Memory B cell (primary cell): ENCODE results near the gene ZNF326.

Experiments used
- ATAC-seq: fragments of 150-1000 bp; cut with Tn5 transposase; 2 replicates; pipeline ENCODE4 v1.10.0; 2021; ENCODE audit warnings: low read depth, mild to moderate bottlenecking, moderate library complexity
- DNase-seq, 2 donors: peaks; one replicate each; pipeline ENCODE4 v3.0.0; 2022; ENCODE audit warnings: low spot score in 2 of 2
- H3K27ac Mint-ChIP-seq: one replicate; pipeline ENCODE4 v1.8.0; 2022; ENCODE audit warnings: mild to moderate bottlenecking, moderate library complexity, mixed read lengths
- H3K27me3 Mint-ChIP-seq: one replicate; pipeline ENCODE4 v1.8.0; 2022; ENCODE audit warnings: mixed read lengths
- H3K36me3 Mint-ChIP-seq: one replicate; pipeline ENCODE4 v1.8.0; 2022; ENCODE audit warnings: mild to moderate bottlenecking, mixed read lengths
- H3K4me1 Mint-ChIP-seq: one replicate; pipeline ENCODE4 v1.8.0; 2022; ENCODE audit warnings: mixed read lengths
- H3K4me3 Mint-ChIP-seq: one replicate; pipeline ENCODE4 v1.8.0; 2022; ENCODE audit warnings: mild to moderate bottlenecking, moderate library complexity, mixed read lengths
- H3K9me3 Mint-ChIP-seq: one replicate; pipeline ENCODE4 v1.8.0; 2022; ENCODE audit warnings: mixed read lengths

ZNF326 gene

GRCh38 chr1:89994805-89995597, at the start of gene ZNF326:
Gene ZNF326, plus strand, starts transcription at chr1:89995110. Its CDS starts 148 bp downstream, at chr1:89995258.
- H3K27ac Mint-ChIP-seq: peak within 1 kb of the TSS; percentile 97
- DNase-seq (peak; percentile 95 to 97), ATAC-seq (peak; percentile 94)
- H3K4me1 Mint-ChIP-seq: peaks cover 16% of the 10 kb centered on the region
- H3K27me3 Mint-ChIP-seq: peaks cover 2% of the 10 kb centered on the region
- no peaks in the 10 kb centered on the region for H3K9me3 Mint-ChIP-seq
- peak within 1 kb of the TSS; percentile 97 for H3K4me3 Mint-ChIP-seq
- H3K36me3 Mint-ChIP-seq: peaks cover 3% of the 10 kb centered on the region

- Mint-ChIP-seq H3K4me1 (peaks cover 2% of the 10 kb centered on the region), H3K36me3 (no peaks in the 10 kb centered on the region), H3K27me3 (no peaks in the 10 kb centered on the region), H3K27ac (no peak overlapping the region), H3K9me3 (no peaks in the 10 kb centered on the region), H3K4me3 (no peak overlapping the region)
- ATAC-seq (no peak), DNase-seq (no peak)
These were observed 48.9 kb upstream of the ZNF326 start for GRCh38 chr1:89945852-89946476.

- H3K4me3 Mint-ChIP-seq: no peak overlapping the region
- H3K9me3 Mint-ChIP-seq: no peaks in the 10 kb centered on the region
- ATAC-seq (no peak), DNase-seq (no peak)
- H3K36me3 Mint-ChIP-seq: no peaks in the 10 kb centered on the region
- H3K27me3 Mint-ChIP-seq: no peaks in the 10 kb centered on the region
- peaks cover 2% of the 10 kb centered on the region for H3K4me1 Mint-ChIP-seq
- no peak overlapping the region for H3K27ac Mint-ChIP-seq
These were observed 48.4 kb upstream of the ZNF326 start for GRCh38 chr1:89946532-89946931.

- H3K4me3 Mint-ChIP-seq: no peak overlapping the region
- no peaks in the 10 kb centered on the region for H3K36me3 Mint-ChIP-seq
- DNase-seq (no peak), ATAC-seq (no peak)
- no peak overlapping the region for H3K27ac Mint-ChIP-seq
- H3K9me3 Mint-ChIP-seq: no peaks in the 10 kb centered on the region
- H3K4me1 Mint-ChIP-seq: peaks cover 2% of the 10 kb centered on the region
- H3K27me3 Mint-ChIP-seq: no peaks in the 10 kb centered on the region
These were observed 46.1 kb upstream of the ZNF326 start for GRCh38 chr1:89948722-89949345.

- no peaks in the 10 kb centered on the region for H3K36me3 Mint-ChIP-seq
- H3K27ac Mint-ChIP-seq: no peak overlapping the region
- peaks cover 2% of the 10 kb centered on the region for H3K4me1 Mint-ChIP-seq
- no peak overlapping the region for H3K4me3 Mint-ChIP-seq
- H3K9me3 Mint-ChIP-seq: no peaks in the 10 kb centered on the region
- ATAC-seq (no peak), DNase-seq (no peak)
- no peaks in the 10 kb centered on the region for H3K27me3 Mint-ChIP-seq
These were observed 44.8 kb upstream of the ZNF326 start for GRCh38 chr1:89949991-89950624.

- no peak for DNase-seq
- Mint-ChIP-seq H3K27me3 (no peaks in the 10 kb centered on the region), H3K4me3 (no peak overlapping the region), H3K4me1 (peaks cover 2% of the 10 kb centered on the region), H3K27ac (no peak overlapping the region), H3K36me3 (no peaks in the 10 kb centered on the region), H3K9me3 (no peaks in the 10 kb centered on the region)
- no peak for ATAC-seq
These were observed 44.2 kb upstream of the ZNF326 start for GRCh38 chr1:89950703-89951102.

GRCh38 chr1:89951766-89952604, 42.9 kb upstream of the ZNF326 start:
- Mint-ChIP-seq H3K9me3 (no peaks in the 10 kb centered on the region), H3K4me3 (no peak overlapping the region), H3K27me3 (peaks cover 1% of the 10 kb centered on the region), H3K27ac (no peak overlapping the region), H3K4me1 (no peaks in the 10 kb centered on the region), H3K36me3 (no peaks in the 10 kb centered on the region)
- DNase-seq (no peak), ATAC-seq (no peak)

- Mint-ChIP-seq H3K27me3 (peaks cover 4% of the 10 kb centered on the region), H3K4me1 (no peaks in the 10 kb centered on the region), H3K9me3 (no peaks in the 10 kb centered on the region), H3K4me3 (no peak overlapping the region), H3K36me3 (no peaks in the 10 kb centered on the region), H3K27ac (no peak overlapping the region)
- ATAC-seq (no peak), DNase-seq (no peak)
These were observed 42.2 kb upstream of the ZNF326 start for GRCh38 chr1:89952605-89953130.

GRCh38 chr1:89953131-89953626, 41.7 kb upstream of the ZNF326 start:
- Mint-ChIP-seq H3K36me3 (no peaks in the 10 kb centered on the region), H3K4me1 (no peaks in the 10 kb centered on the region), H3K4me3 (no peak overlapping the region), H3K27ac (no peak overlapping the region), H3K27me3 (peaks cover 4% of the 10 kb centered on the region), H3K9me3 (no peaks in the 10 kb centered on the region)
- DNase-seq (no peak), ATAC-seq (no peak)

- Mint-ChIP-seq H3K4me3 (no peak overlapping the region), H3K4me1 (no peaks in the 10 kb centered on the region), H3K27ac (no peak overlapping the region), H3K36me3 (no peaks in the 10 kb centered on the region), H3K9me3 (no peaks in the 10 kb centered on the region), H3K27me3 (peaks cover 6% of the 10 kb centered on the region)
- no peak for DNase-seq
- ATAC-seq: no peak
These were observed 41.0 kb upstream of the ZNF326 start for GRCh38 chr1:89953929-89954328.

GRCh38 chr1:89954401-89954800, 40.5 kb upstream of the ZNF326 start:
- H3K4me3 Mint-ChIP-seq: no peak overlapping the region
- no peaks in the 10 kb centered on the region for H3K4me1 Mint-ChIP-seq
- no peak overlapping the region for H3K27ac Mint-ChIP-seq
- H3K27me3 Mint-ChIP-seq: peaks cover 6% of the 10 kb centered on the region
- no peaks in the 10 kb centered on the region for H3K36me3 Mint-ChIP-seq
- H3K9me3 Mint-ChIP-seq: no peaks in the 10 kb centered on the region
- DNase-seq: no peak
- no peak for ATAC-seq

- H3K4me3 Mint-ChIP-seq: no peak overlapping the region
- DNase-seq: no peak
- H3K36me3 Mint-ChIP-seq: no peaks in the 10 kb centered on the region
- peaks cover 6% of the 10 kb centered on the region for H3K27me3 Mint-ChIP-seq
- H3K27ac Mint-ChIP-seq: no peak overlapping the region
- no peaks in the 10 kb centered on the region for H3K4me1 Mint-ChIP-seq
- no peaks in the 10 kb centered on the region for H3K9me3 Mint-ChIP-seq
- no peak for ATAC-seq
These were observed 39.4 kb upstream of the ZNF326 start for GRCh38 chr1:89955311-89956205.
